GM21619 (cell line): ENCODE data around the gene FICD.

Experiments used
- ATAC-seq: cut with Tn5 transposase; IDR thresholded peaks from one replicate; pipeline ENCODE4 v1.9.1; 2021; ENCODE audit not compliant: unreplicated experiment

Gene FICD

GRCh38 chr12:108498136-108498535 is 16.9 kb upstream of the FICD start:
- no peak for ATAC-seq

- ATAC-seq = no peak
Observed at GRCh38 chr12:108502922-108503321, 12.2 kb upstream of the FICD start.

GRCh38 chr12:108505129-108505528 is 9.9 kb upstream of the FICD start:
- ATAC-seq = no peak

- ATAC-seq = peak; percentile 34
Observed at GRCh38 chr12:108507971-108508642, 7.0 kb upstream of the FICD start.

- ATAC-seq = no peak
Observed at GRCh38 chr12:108509806-108510205, 5.3 kb upstream of the FICD start.

- no peak for ATAC-seq
Observed at GRCh38 chr12:108510836-108511235, 4.2 kb upstream of the FICD start.

- ATAC-seq = peak; percentile 28
Observed at GRCh38 chr12:108511633-108512540, 3.2 kb upstream of the FICD start.

GRCh38 chr12:108514468-108514972 is 557 bp upstream of the FICD start:
- ATAC-seq = no peak

- ATAC-seq = no peak
Observed at GRCh38 chr12:108515916-108516315, 839 bp downstream of the FICD start.

- ATAC-seq = no peak
Observed at GRCh38 chr12:108516511-108517275, 1.6 kb downstream of the FICD start.

GRCh38 chr12:108517288-108518100 is 2.4 kb downstream of the FICD start:
- ATAC-seq = no peak

GRCh38 chr12:108518101-108518715 is 3.1 kb downstream of the FICD start:
- no peak for ATAC-seq

- ATAC-seq = no peak
Observed at GRCh38 chr12:108518716-108519496, 3.8 kb downstream of the FICD start.

- no peak for ATAC-seq
Observed at GRCh38 chr12:108519558-108519957, 4.5 kb downstream of the FICD start.

- no peak for ATAC-seq
Observed at GRCh38 chr12:108523365-108523764, 8.3 kb downstream of the FICD start.

GRCh38 chr12:108525681-108526080 is 10.6 kb downstream of the FICD start:
- ATAC-seq = no peak

- no peak for ATAC-seq
Observed at GRCh38 chr12:108526482-108527165, 11.5 kb downstream of the FICD start.

GRCh38 chr12:108527166-108527496 is 12.1 kb downstream of the FICD start:
- ATAC-seq = no peak

GRCh38 chr12:108530161-108530560 is 15.1 kb downstream of the FICD start:
- ATAC-seq = no peak
